HepG2 (cell line): ENCODE results near the gene KLF7. TPM values are rescaled to one million over a fixed set of nuclear protein-coding genes. Genes with fewer than 3 reads are reported as not detected.

ENCODE experiments used
- ATAC-seq: fragments of 200-7000 bp; cut with Tn5 transposase; 3 replicates; pipeline ENCODE4 v1.9.1; 2020; ENCODE audit warnings: mild to moderate bottlenecking, moderate library complexity
- BruUV-seq: library from RNA; stranded (reverse); fragments of 400-500 nt; replicated peaks from 2 replicates; lab custom pipeline; 2021; lab: Mats Ljungman, UMichigan
- CTCF ChIA-PET: fragments of 300-600 bp; formaldehyde crosslinking; extraction: SDS; loops from one replicate; lab custom pipeline; 2021; ENCODE audit warnings: low total read pairs, inconsistent platforms, low intra/inter-chr PET ratio; lab: Yijun Ruan, JAX
- POLR2A ChIA-PET: fragments of 350-600 bp; sonication (Branson Sonifier 250); formaldehyde crosslinking; loops from one replicate; lab custom pipeline; 2020; ENCODE audit warnings: antibody characterized with exemption, inconsistent platforms; lab: Yijun Ruan, JAX
- DNase-seq: peaks from one replicate; pipeline ENCODE4 v3.0.0-alpha.2; 2015; ENCODE audit warnings: low spot score
- FAIRE-seq: peaks from 3 replicates; lab custom pipeline; 2011; peaks lifted over from hg19 to GRCh38; lab: Jason Lieb, UNC
- H2AFZ ChIP-seq: one replicate; pipeline ENCODE4 v1.6.1; 2011; ENCODE audit warnings: low read length, inconsistent platforms
- H3K27ac ChIP-seq: fragments of 300-600 bp; 3 replicates; pipeline ENCODE4 v1.8.0; 2011; ENCODE audit warnings: mixed run types, mild to moderate bottlenecking, mixed read lengths, low read length, inconsistent platforms; ENCODE audit not compliant: insufficient read depth; ENCODE audit errors: extremely low read length
- H3K27me3 ChIP-seq, 2 experiments: fragments of 200-600 bp in 1 of 2; 2 replicates in 1 of 2; 3 replicates in 1 of 2; pipeline versions ENCODE4 v1.6.0 to v1.8.0; 2011; ENCODE audit warnings: low read length in 2 of 2, mild to moderate bottlenecking in 2 of 2, moderate library complexity in 2 of 2, inconsistent platforms in 1 of 2; ENCODE audit not compliant: insufficient read depth in 2 of 2, control insufficient read depth in 1 of 2
- H3K36me3 ChIP-seq, 2 experiments: fragments of 200-600 bp in 1 of 2; replicated peaks in 1 of 2; 2 replicates in 1 of 2; 3 replicates in 1 of 2; pipeline versions ENCODE4 v1.5.1 to v1.8.0; 2011; ENCODE audit warnings: low read length in 2 of 2, inconsistent platforms in 1 of 2; ENCODE audit not compliant: insufficient read depth in 2 of 2, control insufficient read depth in 1 of 2
- H3K4me1 ChIP-seq: 2 replicates; pipeline ENCODE4 v1.5.1; 2012; ENCODE audit warnings: low read length, inconsistent platforms; ENCODE audit not compliant: insufficient read depth
- H3K4me2 ChIP-seq: 2 replicates; pipeline ENCODE4 v1.6.0; 2011; ENCODE audit warnings: low read depth, low read length, inconsistent platforms
- H3K4me3 ChIP-seq, 3 experiments: fragments of 200-600 bp in 1 of 3; sonication (generic), shearing (Covaris generic) in 1 of 3; replicated peaks in 1 of 3; 2 replicates each; pipeline ENCODE4 v1.5.1; 2011 to 2016; ENCODE audit warnings: low read length in 3 of 3, inconsistent platforms in 2 of 3, low read depth in 2 of 3, mild to moderate bottlenecking in 2 of 3, control low read depth in 1 of 3, mixed read lengths in 1 of 3; ENCODE audit not compliant: insufficient read depth in 1 of 3
- H3K79me2 ChIP-seq: one replicate; pipeline ENCODE4 v1.6.1; 2011; ENCODE audit warnings: low read length, inconsistent platforms; ENCODE audit not compliant: insufficient read depth
- H3K9ac ChIP-seq: 2 replicates; pipeline ENCODE4 v1.6.0; 2011; ENCODE audit warnings: mild to moderate bottlenecking, low read depth, low read length, inconsistent platforms; ENCODE audit not compliant: insufficient read depth
- H3K9me3 ChIP-seq: 2 replicates; pipeline ENCODE4 v1.5.1; 2012; ENCODE audit warnings: mild to moderate bottlenecking, low read length
- H4K20me1 ChIP-seq: 2 replicates; pipeline ENCODE4 v1.6.0; 2011; ENCODE audit warnings: inconsistent platforms, mild to moderate bottlenecking, low read length, moderate library complexity; ENCODE audit not compliant: insufficient read depth
- AGO2 ChIP-seq: fragments of 200-400 bp; formaldehyde crosslinking; optimal IDR thresholded peaks from 2 replicates; pipeline ENCODE3; 2017; ENCODE audit warnings: mild to moderate bottlenecking, low read depth, low read length, moderate library complexity
- ARID2 ChIP-seq: sonication (generic); formaldehyde crosslinking; IDR thresholded peaks from 2 replicates; pipeline ENCODE4 v1.8.1; 2022; ENCODE audit warnings: mild to moderate bottlenecking, missing genetic modification reagents, borderline replicate concordance
- ARNT2 ChIP-seq: sonication (generic); formaldehyde crosslinking; IDR thresholded peaks from 2 replicates; pipeline ENCODE4 v1.8.0; 2022; ENCODE audit warnings: mild to moderate bottlenecking, low read depth, missing genetic modification reagents, moderate library complexity
- CC2D1A ChIP-seq: sonication (generic); formaldehyde crosslinking; IDR thresholded peaks from 2 replicates; pipeline ENCODE4 v1.8.1; 2023; ENCODE audit warnings: mild to moderate bottlenecking, missing genetic modification reagents
- DNMT1 ChIP-seq: sonication (generic); formaldehyde crosslinking; IDR thresholded peaks from 2 replicates; pipeline ENCODE4 v1.5.1; 2020; ENCODE audit warnings: mild to moderate bottlenecking, missing genetic modification reagents
- SOX13 ChIP-seq, 3 experiments: fragments of 450-650 bp in 1 of 3; sonication (generic) in 1 of 3; formaldehyde crosslinking in 1 of 3; IDR thresholded peaks in 2 of 3; conservative IDR thresholded peaks in 1 of 3; 2 replicates each; pipeline versions ENCODE4 v1.5.0 to v1.6.1; 2016 to 2020; ENCODE audit warnings: antibody characterized with exemption in 1 of 3, mild to moderate bottlenecking in 1 of 3, missing compliant biosample characterization in 1 of 3, missing genetic modification reagents in 1 of 3, moderate library complexity in 1 of 3
- ZC3H4 ChIP-seq: sonication (generic); formaldehyde crosslinking; IDR thresholded peaks from 2 replicates; pipeline ENCODE4 v1.4.0; 2020; ENCODE audit warnings: missing genetic modification reagents, borderline replicate concordance
- ZNF224 ChIP-seq: sonication (generic); formaldehyde crosslinking; IDR thresholded peaks from 2 replicates; pipeline ENCODE4 v1.5.0; 2020; ENCODE audit warnings: mild to moderate bottlenecking, missing genetic modification reagents
- ZNF569 ChIP-seq: sonication (generic); formaldehyde crosslinking; IDR thresholded peaks from 2 replicates; pipeline ENCODE4 v1.5.0; 2020; ENCODE audit warnings: mild to moderate bottlenecking, missing genetic modification reagents, moderate library complexity, borderline replicate concordance
- ZNF614 ChIP-seq: IDR thresholded peaks from 2 replicates; pipeline ENCODE4 v1.6.1; 2018; ENCODE audit warnings: missing biosample characterization, missing genetic modification reagents, inconsistent platforms, borderline replicate concordance
- WGBS: methylation state at CpG from one replicate; pipeline ENCODE4 v1.1.6; 2017; ENCODE audit warnings: low lambda C conversion rate; 5-methylcytosine and 5-hydroxymethylcytosine counted together
- in situ Hi-C: cut with HindIII; loops from 2 replicates; pipeline ENCODE4 v1.10.0; 2017; ENCODE audit warnings: low pct_unique_long_range_greater_than_20kb; ENCODE audit not compliant: extremely low pct_ligation_motif_present
- intact Hi-C: fragments of 100-400 bp; cut with micrococcal nuclease; formaldehyde crosslinking; loops from one replicate; pipeline ENCODE4 v1.10.0; 2022; ENCODE audit not compliant: unreplicated experiment
- polyA plus RNA-seq, 8 experiments: library from polyadenylated mRNA; depleted of rRNA in 3 of 8; stranded (reverse) in 7 of 8; unstranded in 1 of 8; fragments of >200 nt; fragmentation: Illumina TruSeq in 4 of 8; extraction: Trizol in 4 of 8; gene quantifications; 2 replicates each; pipeline versions ENCODE4 v1.2.1 to v1.2.3, GENCODE V29; 2011 to 2016; ENCODE audit warnings: low read depth in 4 of 8, missing spikeins in 1 of 8, mixed read lengths in 1 of 8; ENCODE audit not compliant: insufficient read depth in 1 of 8
- total RNA-seq, 5 experiments: library from RNA; depleted of rRNA; stranded (reverse); fragments of >200 nt; fragmentation: Illumina TruSeq; extraction: Trizol; gene quantifications; 2 replicates each; pipeline ENCODE4 v1.2.3, GENCODE V29; 2016; ENCODE audit warnings: low read depth in 1 of 5

KLF7 gene
- total and polyA plus RNA-seq, 2 of the 13 experiments (the other 11 are each of a cell fraction or from before 2014, with no cell fraction given), result 2.6 to 5.4 TPM

DNA sequence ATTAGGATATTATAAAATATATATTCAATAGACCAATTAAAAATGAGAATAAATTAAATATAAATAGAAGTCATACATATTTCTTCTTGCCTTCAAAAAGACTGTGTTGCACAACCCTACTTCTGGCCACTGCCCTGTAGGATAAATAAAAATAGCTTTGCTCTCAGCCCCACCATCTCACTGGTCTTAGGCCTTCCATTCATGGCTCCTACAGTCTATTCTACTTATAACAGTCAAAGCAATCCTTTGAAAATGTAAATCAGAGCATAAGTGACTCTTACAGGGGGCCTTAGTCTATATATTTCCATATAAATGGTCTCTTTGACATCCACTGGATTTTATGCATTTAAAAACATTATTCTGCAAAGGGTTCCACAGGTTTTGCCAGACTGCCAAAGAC lies 72.9 kb downstream of the KLF7 start:
- no peaks in the 10 kb centered on the region for H3K27me3 ChIP-seq
- H3K9me3 ChIP-seq, result no peaks in the 10 kb centered on the region
- H4K20me1 ChIP-seq, result no peaks in the 10 kb centered on the region
- in situ Hi-C loops (no loop called here), intact Hi-C loops (no loop called here)
- no peak overlapping the region for H3K4me2 ChIP-seq
- no peaks in the 10 kb centered on the region; a peak in 1 of 5 replicates for H3K36me3 ChIP-seq
- DNase-seq (no peak), FAIRE-seq (no peak), ATAC-seq (no peak)
- no peak overlapping the region for H3K9ac ChIP-seq
- H2AFZ ChIP-seq, result no peak overlapping the region
- no peak overlapping the region for H3K27ac ChIP-seq
- H3K4me1 ChIP-seq, result no peaks in the 10 kb centered on the region
- CTCF ChIA-PET, result no interaction called here
- BruUV-seq, result no TSS peak
- no peak overlapping the region for H3K4me3 ChIP-seq
- POLR2A ChIA-PET, result no interaction called here
- H3K79me2 ChIP-seq, result no peaks in the 10 kb centered on the region
- TF ChIP-seq ZNF224 (no peak), DNMT1 (CRISPR knock-in tag) (no peak), ARNT2 (no peak), ZC3H4 (CRISPR knock-in tag) (no peak)

DNA sequence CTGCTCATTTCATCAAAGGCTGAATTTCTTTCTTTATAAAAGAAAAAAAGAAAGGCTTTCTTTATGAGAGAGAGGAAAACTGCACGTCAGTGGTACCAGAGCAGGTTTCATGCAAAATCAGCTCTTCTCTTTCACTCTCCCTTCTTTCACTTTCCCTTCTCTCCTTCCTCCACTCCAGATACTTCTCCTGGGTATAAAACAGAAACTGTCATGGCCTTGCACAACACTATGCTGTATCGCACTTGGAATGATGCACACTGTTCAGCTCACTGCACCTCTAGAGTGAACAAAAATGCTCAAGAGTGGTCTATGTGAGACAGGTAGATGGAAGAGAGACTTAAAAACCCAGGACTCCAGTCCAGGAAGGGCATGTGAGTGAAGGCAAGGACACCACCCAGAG lies 73.8 kb downstream of the KLF7 start:
- no peaks in the 10 kb centered on the region for H3K9me3 ChIP-seq
- no peaks in the 10 kb centered on the region; a peak in 1 of 5 replicates for H3K36me3 ChIP-seq
- no TSS peak for BruUV-seq
- no peak for DNase-seq
- no peak overlapping the region for H3K4me2 ChIP-seq
- H3K79me2 ChIP-seq, result no peaks in the 10 kb centered on the region
- CTCF ChIA-PET, result no interaction called here
- no peak for FAIRE-seq
- ATAC-seq, result no peak
- no peaks in the 10 kb centered on the region for H3K4me1 ChIP-seq
- no peak overlapping the region for H3K27ac ChIP-seq
- intact Hi-C loops, result no loop called here
- H3K4me3 ChIP-seq, result no peak overlapping the region
- no peak overlapping the region for H3K9ac ChIP-seq
- no peak for TF ChIP-seq ZNF569 (CRISPR knock-in tag)
- no peak for TF ChIP-seq CC2D1A (CRISPR knock-in tag)
- no peak for TF ChIP-seq AGO2
- no peak for TF ChIP-seq SOX13 (IDR thresholded peaks at IDR 0.05)
- no peak for TF ChIP-seq SOX13 (CRISPR knock-in tag; conservative IDR thresholded peaks at IDR 0.05 in 1 of 2, IDR thresholded peaks at IDR 0.05 in 1 of 2)
- TF ChIP-seq ZNF614 (CRISPR knock-in tag), result no peak
- TF ChIP-seq ARID2 (CRISPR knock-in tag), result no peak
- TF ChIP-seq, all 625 proteins: peak for 0
- in situ Hi-C loops, result no loop called here
- POLR2A ChIA-PET, result no interaction called here
- WGBS, result 93% methylated on average over 2 of the region's 2 CpGs
- Histone ChIP-seq H2AFZ (no peak overlapping the region), H4K20me1 (no peaks in the 10 kb centered on the region), H3K27me3 (no peaks in the 10 kb centered on the region)
